ENCODE data around the gene ATF6.

- TF ChIP-seq POLR2AphosphoS5 (IDR thresholded peaks at IDR 0.05; ENCODE audit: low read depth, low read length) (no peak), POLR2A (IDR thresholded peaks at IDR 0.05; ENCODE audit: low read depth, low read length) (no peak)
Observed at GRCh38 chr1:161935264-161935663, 169.1 kb downstream of the ATF6 start.

All from GM12891 (cell line).